HG03439 (cell line): ENCODE data around the gene C18orf54.
"Not testable (repeated sequence)": the region's sequence is repeated elsewhere in the genome, so short reads cannot be mapped to it uniquely, and the experiment has no call there.

ENCODE experiments used
- ATAC-seq: cut with Tn5 transposase; IDR thresholded peaks from one replicate; pipeline ENCODE4 v1.9.1; 2021; ENCODE audit warnings: mild to moderate bottlenecking, moderate library complexity; ENCODE audit not compliant: unreplicated experiment

The C18orf54 gene

GRCh38 chr18:54357660-54358494 is at the start of gene C18orf54, which contains the start of gene STARD6:
Gene C18orf54 (plus strand): TSS chr18:54357906. CDS start chr18:54360573, 2,667 bp downstream.
Gene STARD6 (minus strand): TSS chr18:54357858. CDS start chr18:54354573, 3,285 bp downstream.
- peak; percentile 96 for ATAC-seq

- ATAC-seq: not testable (repeated sequence)
Measured at GRCh38 chr18:54309564-54309963, 48.1 kb upstream of the C18orf54 start.

- no peak for ATAC-seq
Measured at GRCh38 chr18:54316071-54316820, 41.5 kb upstream of the C18orf54 start.

GRCh38 chr18:54323561-54323960 is 34.1 kb upstream of the C18orf54 start:
- no peak for ATAC-seq

- ATAC-seq: no peak
Measured at GRCh38 chr18:54323970-54324369, 33.7 kb upstream of the C18orf54 start.

- ATAC-seq: no peak
Measured at GRCh38 chr18:54327818-54328217, 29.9 kb upstream of the C18orf54 start.

GRCh38 chr18:54329787-54330186 is 27.9 kb upstream of the C18orf54 start:
- ATAC-seq: no peak

GRCh38 chr18:54330768-54331548 is 26.7 kb upstream of the C18orf54 start:
- no peak for ATAC-seq

GRCh38 chr18:54335638-54336173 is 22.0 kb upstream of the C18orf54 start:
- no peak for ATAC-seq

GRCh38 chr18:54338230-54338629 is 19.5 kb upstream of the C18orf54 start:
- no peak for ATAC-seq

GRCh38 chr18:54351186-54351585 is 6.5 kb upstream of the C18orf54 start:
- ATAC-seq: no peak

- peak; percentile 9 for ATAC-seq
Measured at GRCh38 chr18:54357082-54357659, 535 bp upstream of the C18orf54 start.

- peak; percentile 18 for ATAC-seq
Measured at GRCh38 chr18:54358495-54359040, 862 bp downstream of the C18orf54 start.

- ATAC-seq: no peak
Measured at GRCh38 chr18:54359233-54359632, 1.5 kb downstream of the C18orf54 start.

- no peak for ATAC-seq
Measured at GRCh38 chr18:54360406-54360805, 2.7 kb downstream of the C18orf54 start.

- ATAC-seq: no peak
Measured at GRCh38 chr18:54378057-54378456, 20.4 kb downstream of the C18orf54 start.

- no peak for ATAC-seq
Measured at GRCh38 chr18:54381640-54382039, 23.9 kb downstream of the C18orf54 start.

GRCh38 chr18:54382076-54382475 is 24.4 kb downstream of the C18orf54 start:
- no peak for ATAC-seq

- ATAC-seq: no peak
Measured at GRCh38 chr18:54382733-54383252, 25.1 kb downstream of the C18orf54 start.

- no peak for ATAC-seq
Measured at GRCh38 chr18:54386043-54386442, 28.3 kb downstream of the C18orf54 start.
